HG02884 (cell line): ENCODE data around the gene POPDC2.

Source experiments
- ATAC-seq: cut with Tn5 transposase; IDR thresholded peaks from one replicate; pipeline ENCODE4 v1.9.1; 2021; ENCODE audit warnings: mild to moderate bottlenecking, moderate library complexity; ENCODE audit not compliant: unreplicated experiment

The POPDC2 gene

GRCh38 chr3:119642746-119643473 lies 17.5 kb downstream of the POPDC2 start:
- ATAC-seq: no peak

GRCh38 chr3:119641416-119641815 lies 19.0 kb downstream of the POPDC2 start:
- ATAC-seq: no peak

- ATAC-seq: no peak
Observed at GRCh38 chr3:119639494-119640350, 20.7 kb downstream of the POPDC2 start.

GRCh38 chr3:119637679-119638477 lies 22.5 kb downstream of the POPDC2 start:
- ATAC-seq: peak; percentile 30

- no peak for ATAC-seq
Observed at GRCh38 chr3:119636891-119637611, 23.3 kb downstream of the POPDC2 start.

DNA sequence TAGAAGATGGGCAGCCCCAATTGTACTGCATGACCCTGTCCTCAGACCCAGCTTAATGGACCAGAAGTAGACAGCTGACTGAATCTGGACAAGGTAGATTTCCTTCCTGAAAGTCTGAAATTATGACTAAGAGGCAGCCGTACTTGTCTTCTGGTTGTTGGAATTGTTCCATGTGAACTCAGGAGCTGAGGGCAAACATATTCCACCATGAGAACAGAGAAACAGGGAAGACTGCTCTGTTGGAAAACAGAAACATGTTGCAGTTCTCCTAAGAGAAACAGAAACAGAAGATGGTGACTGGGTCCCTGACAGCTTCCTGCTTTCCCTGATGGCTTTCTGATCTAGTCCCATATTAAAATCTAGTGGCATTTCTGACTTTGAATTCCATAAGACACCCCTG lies 24.1 kb downstream of the POPDC2 start:
- no peak for ATAC-seq

DNA sequence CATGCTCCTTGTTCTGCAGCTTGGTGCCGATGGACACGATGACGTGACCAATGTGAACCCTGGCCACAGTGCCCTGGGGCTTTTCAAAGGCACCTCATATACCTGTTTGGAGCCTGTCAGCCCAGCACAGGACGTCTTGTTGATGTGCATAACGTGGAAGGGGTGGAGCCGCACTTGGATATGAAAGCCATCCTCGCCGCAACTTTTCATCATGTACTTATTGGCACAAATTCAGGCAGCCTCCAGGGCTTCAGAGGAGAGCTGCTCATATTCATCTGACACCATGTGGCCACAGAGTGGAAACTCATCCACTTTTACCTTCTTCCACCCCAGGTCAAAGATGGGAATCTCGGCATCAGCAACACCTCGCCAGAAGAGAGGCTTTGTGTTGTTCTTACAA lies 24.7 kb downstream of the POPDC2 start:
- ATAC-seq: no peak

DNA sequence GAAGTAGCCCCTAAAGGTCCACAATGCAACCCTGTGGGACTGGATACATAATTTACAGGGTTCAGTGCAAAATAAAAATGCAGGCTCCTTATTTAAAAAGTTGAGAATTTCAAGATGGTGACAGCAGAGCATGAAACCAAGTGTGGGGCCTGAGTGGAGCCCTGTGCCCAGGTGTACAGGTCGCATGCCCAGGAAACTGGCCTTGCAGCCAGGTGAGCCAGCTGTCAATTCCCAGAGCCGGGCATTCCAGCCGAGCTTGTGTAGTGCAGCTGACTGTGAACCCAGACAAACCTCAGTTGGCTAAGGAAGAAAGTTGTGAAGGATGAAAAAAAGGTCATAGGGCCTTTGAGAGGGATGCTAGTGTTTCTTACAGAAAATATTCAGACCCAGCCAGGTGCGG lies 27.6 kb downstream of the POPDC2 start:
- no peak for ATAC-seq

- no peak for ATAC-seq
Observed at GRCh38 chr3:119632216-119632615, 28.2 kb downstream of the POPDC2 start.

DNA sequence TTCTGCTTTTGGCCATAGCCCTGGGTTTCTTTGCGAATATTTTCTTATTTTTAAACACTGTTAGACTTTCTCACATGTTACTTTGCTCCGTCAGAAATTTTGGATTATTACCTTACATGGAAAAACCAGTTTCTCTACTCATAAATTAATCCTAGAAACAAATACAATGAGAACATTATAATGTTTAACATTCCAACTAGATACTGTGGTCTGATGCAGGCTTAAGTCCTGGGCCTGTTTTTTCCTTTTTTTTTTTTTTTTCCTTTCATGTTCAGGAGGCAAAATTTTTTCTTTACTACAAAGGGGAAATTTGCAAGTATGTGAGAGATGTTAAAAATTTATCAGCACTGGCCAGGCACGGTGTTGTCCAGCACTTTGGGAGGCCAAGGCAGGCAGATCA lies 28.9 kb downstream of the POPDC2 start:
- no peak for ATAC-seq

- ATAC-seq: no peak
Observed at GRCh38 chr3:119630880-119631329, 29.5 kb downstream of the POPDC2 start.

- no peak for ATAC-seq
Observed at GRCh38 chr3:119630128-119630879, 30.1 kb downstream of the POPDC2 start.

- no peak for ATAC-seq
Observed at GRCh38 chr3:119628816-119629445, 31.5 kb downstream of the POPDC2 start.

DNA sequence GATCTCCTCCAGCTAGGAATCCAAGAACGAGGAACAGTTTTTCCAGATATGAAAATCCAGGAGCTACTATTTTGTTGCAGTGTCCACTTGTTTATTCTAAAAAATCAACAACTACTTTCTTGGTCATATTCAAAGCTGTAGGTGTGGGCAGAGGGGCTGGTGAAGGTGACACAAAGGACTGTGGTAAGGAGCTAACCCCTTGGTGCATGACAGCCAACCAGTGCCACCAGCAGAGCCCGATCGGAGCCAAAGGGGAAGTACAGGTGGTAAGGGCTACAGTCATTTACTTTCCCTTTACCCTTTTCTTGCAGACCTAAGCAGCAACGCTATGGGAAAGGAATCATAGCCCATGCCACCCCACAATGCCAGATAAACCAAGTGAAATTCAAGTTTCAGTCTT lies 32.0 kb downstream of the POPDC2 start:
- ATAC-seq: peak; percentile 49

DNA sequence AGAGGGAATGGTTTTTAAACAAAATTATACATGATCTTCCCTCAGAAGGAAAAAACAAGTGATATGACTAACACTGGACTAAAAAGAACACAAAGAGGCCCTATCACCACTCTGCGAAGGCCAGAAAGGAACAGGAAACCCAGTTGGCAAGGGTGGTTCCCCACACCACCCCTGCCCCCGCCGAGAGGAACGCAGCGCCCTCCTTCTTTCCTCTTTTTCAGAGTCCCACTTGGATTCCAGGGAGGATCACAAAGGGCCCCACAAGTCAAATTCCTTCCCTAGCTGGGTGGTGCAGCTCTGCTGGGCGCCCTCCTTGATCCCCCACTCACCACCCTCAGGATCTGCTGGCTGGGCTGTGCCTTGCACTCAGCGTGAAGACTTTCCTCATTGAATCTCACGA lies 32.9 kb downstream of the POPDC2 start:
- ATAC-seq: no peak

GRCh38 chr3:119626196-119626595 lies 34.2 kb downstream of the POPDC2 start:
- no peak for ATAC-seq

- no peak for ATAC-seq
Observed at GRCh38 chr3:119625451-119626153, 34.8 kb downstream of the POPDC2 start.

DNA sequence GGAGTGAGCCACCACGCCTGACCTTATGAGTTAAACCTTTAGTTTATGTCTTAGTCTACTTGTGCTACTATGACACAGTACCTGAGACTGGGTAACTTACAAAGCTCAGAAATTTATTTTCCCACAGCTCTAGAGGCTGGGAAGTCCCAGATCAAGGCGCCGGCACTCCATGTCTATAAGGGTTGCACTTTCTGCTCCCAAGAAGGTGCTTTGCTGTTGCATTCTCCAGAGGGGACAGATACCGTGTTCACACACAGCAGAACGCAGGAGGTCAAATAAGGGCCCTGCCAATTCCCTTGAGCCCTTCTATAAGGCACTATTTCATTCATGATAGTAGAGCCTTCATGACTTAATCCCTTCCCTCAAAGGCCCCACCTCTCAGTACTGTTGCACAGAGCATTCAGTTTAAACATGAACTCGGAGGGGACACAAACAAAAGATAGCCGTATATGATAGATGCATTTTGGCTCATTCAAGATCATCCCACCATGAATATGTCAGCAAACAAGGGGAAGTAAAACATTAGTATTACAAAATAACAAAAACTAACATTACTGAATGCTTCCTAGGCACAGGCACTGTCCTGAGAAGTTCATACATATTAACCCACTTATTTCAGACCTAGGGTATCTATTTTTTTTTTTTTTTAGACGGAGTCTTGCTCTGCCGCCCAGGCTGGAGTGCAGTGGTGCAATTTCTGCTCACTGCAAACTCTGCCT lies 36.2 kb downstream of the POPDC2 start:
- ATAC-seq: no peak
